GM12801 (cell line): ENCODE data around the gene REV3L.

ENCODE experiments used
- TF ChIP-seq, protein P1 (sequence below): IDR thresholded peaks from one replicate; pipeline ENCODE4 v1.5.1; 2011; ENCODE audit warnings: control low read depth; ENCODE audit not compliant: insufficient read length; ENCODE audit errors: extremely low read depth

REV3L gene

DNA sequence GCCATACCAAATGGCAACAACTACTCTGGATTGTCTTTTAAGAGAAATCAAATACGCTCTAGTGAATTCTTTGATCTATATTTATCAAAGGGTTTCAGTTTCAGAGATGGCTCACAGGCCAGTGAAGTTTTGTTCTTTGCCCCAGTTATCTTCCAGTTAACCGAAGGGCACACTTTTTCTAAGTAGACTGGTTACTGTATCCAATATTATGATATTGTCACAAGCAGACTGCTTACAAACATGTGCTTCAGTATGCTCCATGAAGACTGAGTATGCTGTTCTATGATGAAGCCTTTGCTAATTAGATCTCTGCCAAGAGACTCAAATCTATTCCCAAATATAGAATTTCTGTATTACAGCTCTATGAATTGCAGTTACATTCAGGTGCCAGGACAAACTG lies 181.1 kb downstream of the REV3L start:
- TF ChIP-seq, protein P1, sequence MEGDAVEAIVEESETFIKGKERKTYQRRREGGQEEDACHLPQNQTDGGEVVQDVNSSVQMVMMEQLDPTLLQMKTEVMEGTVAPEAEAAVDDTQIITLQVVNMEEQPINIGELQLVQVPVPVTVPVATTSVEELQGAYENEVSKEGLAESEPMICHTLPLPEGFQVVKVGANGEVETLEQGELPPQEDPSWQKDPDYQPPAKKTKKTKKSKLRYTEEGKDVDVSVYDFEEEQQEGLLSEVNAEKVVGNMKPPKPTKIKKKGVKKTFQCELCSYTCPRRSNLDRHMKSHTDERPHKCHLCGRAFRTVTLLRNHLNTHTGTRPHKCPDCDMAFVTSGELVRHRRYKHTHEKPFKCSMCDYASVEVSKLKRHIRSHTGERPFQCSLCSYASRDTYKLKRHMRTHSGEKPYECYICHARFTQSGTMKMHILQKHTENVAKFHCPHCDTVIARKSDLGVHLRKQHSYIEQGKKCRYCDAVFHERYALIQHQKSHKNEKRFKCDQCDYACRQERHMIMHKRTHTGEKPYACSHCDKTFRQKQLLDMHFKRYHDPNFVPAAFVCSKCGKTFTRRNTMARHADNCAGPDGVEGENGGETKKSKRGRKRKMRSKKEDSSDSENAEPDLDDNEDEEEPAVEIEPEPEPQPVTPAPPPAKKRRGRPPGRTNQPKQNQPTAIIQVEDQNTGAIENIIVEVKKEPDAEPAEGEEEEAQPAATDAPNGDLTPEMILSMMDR, result no peak

DNA sequence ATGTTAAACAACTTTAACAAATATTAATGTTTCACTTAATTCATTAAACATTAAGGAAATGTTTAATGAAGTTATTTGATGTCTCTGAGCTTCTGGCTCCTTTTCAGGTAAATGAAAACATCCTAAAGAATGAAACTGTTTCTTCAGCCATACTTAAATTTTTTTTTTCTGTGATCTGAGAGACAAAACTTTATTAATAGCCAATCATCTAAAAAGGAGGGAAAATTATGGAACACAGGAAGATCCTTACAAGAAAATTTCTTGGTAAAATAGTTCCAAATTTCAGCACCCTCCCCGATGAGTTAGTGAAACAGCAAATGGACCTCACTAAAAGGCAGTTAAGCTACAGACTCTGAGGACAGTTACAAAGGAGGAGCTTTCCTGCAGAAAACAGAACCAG lies 185.2 kb downstream of the REV3L start:
- TF ChIP-seq, protein P1, result no peak

DNA sequence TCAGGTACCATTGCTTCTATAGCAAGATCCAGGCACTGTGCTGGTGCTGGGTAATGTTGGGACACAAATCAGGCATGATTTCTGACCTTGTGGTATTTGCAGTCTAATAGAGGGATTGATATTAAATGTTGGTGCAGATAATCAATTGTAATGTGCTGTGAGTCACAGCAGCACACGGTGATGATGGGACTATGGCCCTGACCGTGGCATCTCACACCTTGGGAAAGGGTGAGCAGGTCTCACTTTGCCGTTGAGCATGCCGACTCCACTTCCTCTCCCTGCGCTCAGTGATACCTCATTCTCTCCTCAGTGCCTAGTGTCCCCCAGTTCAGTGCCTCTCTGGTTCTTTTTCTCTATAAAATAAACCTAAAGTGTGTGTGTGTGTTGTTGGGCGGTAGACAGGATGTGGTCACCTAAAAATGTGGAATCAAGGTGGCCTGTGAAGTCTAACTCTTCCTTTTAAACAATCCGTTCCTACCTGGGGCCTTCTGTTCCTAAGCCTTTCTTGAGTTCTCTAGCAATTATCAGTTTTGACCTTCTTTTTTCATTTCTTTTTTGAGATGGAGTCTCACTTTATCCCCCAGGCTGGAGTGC lies 188.5 kb downstream of the REV3L start:
- TF ChIP-seq, protein P1, result no peak

DNA sequence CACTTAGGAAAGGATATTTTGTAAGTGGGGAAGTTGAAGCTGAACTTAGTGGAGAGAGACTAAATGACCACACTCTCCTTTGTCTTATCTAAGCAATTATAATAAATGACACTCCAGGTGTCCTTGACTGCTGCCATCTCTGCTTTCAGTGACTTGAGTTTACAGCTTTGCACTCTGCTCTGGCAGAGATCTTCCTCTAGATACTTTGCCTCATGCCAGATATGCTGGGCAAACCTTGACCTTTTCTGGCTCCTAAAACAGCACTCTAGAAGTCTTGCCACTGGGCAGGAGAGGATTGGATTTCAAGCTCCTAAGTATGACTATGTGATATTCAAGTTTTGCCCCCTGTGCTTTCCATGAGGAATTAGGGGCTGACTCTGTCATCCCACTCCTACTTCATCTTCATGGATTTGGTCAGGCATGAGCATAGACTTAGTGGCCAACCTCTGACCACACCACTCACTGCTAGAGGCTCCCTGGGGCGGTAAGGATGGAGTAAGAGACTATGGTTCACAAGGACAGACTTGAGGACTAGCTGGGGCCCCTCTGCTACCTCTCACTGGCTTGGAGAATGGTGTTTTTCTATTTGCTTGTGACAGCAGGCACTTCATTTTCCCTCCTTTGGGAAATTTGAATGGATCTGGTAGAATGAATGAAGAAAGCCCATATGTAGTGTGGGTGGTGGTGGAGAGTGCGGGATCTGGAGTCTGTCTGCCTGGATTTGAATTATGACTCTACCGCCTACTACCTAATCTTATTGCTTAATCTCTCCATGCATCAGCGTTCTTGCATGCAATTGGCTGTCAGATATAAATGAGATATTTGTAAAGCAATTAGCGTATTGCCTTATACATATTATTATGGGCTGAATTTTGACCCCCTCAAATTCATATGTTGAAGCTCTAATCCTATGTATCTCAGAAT lies 191.4 kb downstream of the REV3L start:
- TF ChIP-seq, protein P1, result no peak

DNA sequence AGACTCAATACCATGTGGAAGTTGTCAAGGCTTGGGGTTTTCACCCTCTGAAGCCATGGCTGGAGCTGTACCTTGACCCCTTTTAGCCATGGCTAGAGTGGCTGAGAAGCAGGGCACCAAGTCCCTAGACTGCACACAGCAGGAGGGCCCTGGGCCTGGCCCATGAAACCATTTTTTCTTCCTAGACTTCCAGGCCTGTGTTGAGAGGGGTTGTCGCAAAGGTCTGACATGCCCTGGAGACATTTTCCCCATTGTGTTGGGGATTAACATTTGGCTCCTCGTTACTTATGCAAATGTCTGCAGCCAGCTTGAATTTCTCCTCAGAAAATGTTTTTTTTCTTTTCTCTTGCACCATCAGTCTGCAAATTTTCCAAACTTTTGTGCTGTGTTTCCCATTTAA lies 199.3 kb downstream of the REV3L start:
- TF ChIP-seq, protein P1, result no peak

DNA sequence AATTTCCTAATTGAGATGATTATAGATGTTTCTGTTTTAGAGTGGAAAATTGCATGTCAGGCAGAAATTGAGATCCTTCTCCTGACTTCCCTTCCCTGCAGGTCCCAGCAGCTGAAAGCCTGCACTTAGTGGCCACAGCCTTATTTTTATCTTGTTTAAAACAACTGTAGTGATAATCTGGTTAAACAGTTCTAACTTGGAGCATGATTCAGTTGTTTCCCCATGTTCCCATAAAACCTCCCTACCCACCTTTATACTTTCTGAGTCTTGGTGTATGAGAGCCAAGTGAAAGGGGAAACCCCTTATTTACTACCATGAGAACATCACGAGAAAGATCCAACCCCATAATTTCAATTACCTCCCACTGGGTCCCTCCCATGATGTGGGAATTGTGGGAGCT lies 200.5 kb downstream of the REV3L start:
- TF ChIP-seq, protein P1, result no peak

DNA sequence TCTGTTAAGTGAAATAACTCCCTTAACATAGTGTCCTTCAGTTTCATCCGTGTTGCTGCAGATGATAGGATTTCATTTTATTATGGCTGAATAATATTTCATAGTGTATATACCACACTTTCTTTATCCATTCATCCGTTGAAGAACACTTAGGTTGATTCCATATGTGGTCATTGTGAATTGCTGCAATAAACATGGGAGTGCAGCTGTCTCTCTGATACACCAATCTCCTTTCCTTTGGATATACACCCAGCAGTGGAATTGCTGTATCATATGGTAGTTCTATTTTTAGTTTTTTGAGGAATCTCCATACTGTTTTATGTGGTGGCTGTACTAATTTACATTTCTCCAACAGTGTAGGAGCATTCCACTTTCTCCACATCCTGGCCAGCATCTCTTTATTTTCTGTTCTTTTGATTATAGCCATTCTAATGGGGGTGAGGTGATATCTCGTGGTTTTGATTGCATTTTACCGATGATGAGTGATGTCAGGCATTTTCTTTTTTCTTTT lies 202.5 kb downstream of the REV3L start:
- TF ChIP-seq, protein P1, result no peak
